K562 (cell line): ENCODE data around the gene CEP95. TPM values are rescaled to one million over a fixed set of nuclear protein-coding genes. Genes with fewer than 3 reads are reported as not detected.

ENCODE experiments used
- DPF2 ChIP-seq: fragments of 450-650 bp; IDR thresholded peaks from 2 replicates; pipeline ENCODE4 v1.6.1; 2016
- E2F1 ChIP-seq: sonication (generic); formaldehyde crosslinking; IDR thresholded peaks from 2 replicates; pipeline ENCODE4 v1.8.1; 2023; ENCODE audit warnings: mild to moderate bottlenecking, missing genetic modification reagents, moderate library complexity
- HDAC1 ChIP-seq, 2 experiments: fragments of 450-650 bp; IDR thresholded peaks; 2 replicates each; pipeline ENCODE4 v1.6.1; 2016 to 2017; ENCODE audit warnings: inconsistent platforms in 1 of 2, mild to moderate bottlenecking in 1 of 2, moderate library complexity in 1 of 2
- ZFP30 ChIP-seq: fragments of 250-450 bp; sonication (Bioruptor Pico); IDR thresholded peaks from 2 replicates; pipeline ENCODE4 v1.8.0; 2022; ENCODE audit warnings: moderate library complexity, mild to moderate bottlenecking, inconsistent platforms, borderline replicate concordance
- ZNF282 ChIP-seq: sonication (generic); formaldehyde crosslinking; IDR thresholded peaks from 2 replicates; pipeline ENCODE4 v1.8.1; 2023; ENCODE audit warnings: missing genetic modification reagents
- ZNF695 ChIP-seq: fragments of 450-650 bp; formaldehyde crosslinking; IDR thresholded peaks from 2 replicates; pipeline ENCODE4 v1.4.0; 2020; ENCODE audit warnings: mild to moderate bottlenecking, moderate library complexity
- polyA plus RNA-seq, 8 experiments: library from polyadenylated mRNA; depleted of rRNA in 4 of 8; stranded (reverse) in 5 of 8; unstranded in 3 of 8; fragments of >200 nt; fragmentation: Nextera tagmentation in 2 of 8; fragmentation: Illumina TruSeq in 1 of 8; extraction: Ambion mirVana in 2 of 8; extraction: Trizol in 1 of 8; gene quantifications; 2 replicates each; pipeline versions ENCODE4 v1.2.1 to v1.2.3, GENCODE V29; 2011 to 2014; ENCODE audit warnings: inconsistent platforms in 1 of 8, missing spikeins in 1 of 8
- total RNA-seq, 7 experiments: library from RNA; depleted of rRNA in 6 of 7; stranded (reverse); fragments of >200 nt in 6 of 7; fragmentation: Illumina TruSeq in 2 of 7; extraction: Trizol in 2 of 7; gene quantifications; 2 replicates each; pipeline versions ENCODE4 v1.2.1 to v1.2.3, GENCODE V29; 2011 to 2021; ENCODE audit warnings: low replicate concordance in 1 of 7
- TF ChIP-seq, protein P1 (sequence below): fragments of 450-650 bp; IDR thresholded peaks from 2 replicates; pipeline ENCODE4 v1.6.1; 2016; ENCODE audit warnings: mild to moderate bottlenecking, moderate library complexity
- TF ChIP-seq, protein P2 (sequence below): fragments of 450-650 bp; formaldehyde crosslinking; IDR thresholded peaks from 2 replicates; pipeline ENCODE4 v1.4.0; 2020; ENCODE audit warnings: mild to moderate bottlenecking, moderate library complexity

Gene CEP95
- total and polyA plus RNA-seq, 9 of the 15 experiments (the other 6 are each of a cell fraction or from before 2014, with no cell fraction given) = 26.7 to 80.7 (median 56.9) TPM

GRCh38 chr17:64496786-64497564 lies 9.8 kb upstream of the CEP95 start, which contains the start of gene POLG2 (continued):
- TF ChIP-seq, protein P1, sequence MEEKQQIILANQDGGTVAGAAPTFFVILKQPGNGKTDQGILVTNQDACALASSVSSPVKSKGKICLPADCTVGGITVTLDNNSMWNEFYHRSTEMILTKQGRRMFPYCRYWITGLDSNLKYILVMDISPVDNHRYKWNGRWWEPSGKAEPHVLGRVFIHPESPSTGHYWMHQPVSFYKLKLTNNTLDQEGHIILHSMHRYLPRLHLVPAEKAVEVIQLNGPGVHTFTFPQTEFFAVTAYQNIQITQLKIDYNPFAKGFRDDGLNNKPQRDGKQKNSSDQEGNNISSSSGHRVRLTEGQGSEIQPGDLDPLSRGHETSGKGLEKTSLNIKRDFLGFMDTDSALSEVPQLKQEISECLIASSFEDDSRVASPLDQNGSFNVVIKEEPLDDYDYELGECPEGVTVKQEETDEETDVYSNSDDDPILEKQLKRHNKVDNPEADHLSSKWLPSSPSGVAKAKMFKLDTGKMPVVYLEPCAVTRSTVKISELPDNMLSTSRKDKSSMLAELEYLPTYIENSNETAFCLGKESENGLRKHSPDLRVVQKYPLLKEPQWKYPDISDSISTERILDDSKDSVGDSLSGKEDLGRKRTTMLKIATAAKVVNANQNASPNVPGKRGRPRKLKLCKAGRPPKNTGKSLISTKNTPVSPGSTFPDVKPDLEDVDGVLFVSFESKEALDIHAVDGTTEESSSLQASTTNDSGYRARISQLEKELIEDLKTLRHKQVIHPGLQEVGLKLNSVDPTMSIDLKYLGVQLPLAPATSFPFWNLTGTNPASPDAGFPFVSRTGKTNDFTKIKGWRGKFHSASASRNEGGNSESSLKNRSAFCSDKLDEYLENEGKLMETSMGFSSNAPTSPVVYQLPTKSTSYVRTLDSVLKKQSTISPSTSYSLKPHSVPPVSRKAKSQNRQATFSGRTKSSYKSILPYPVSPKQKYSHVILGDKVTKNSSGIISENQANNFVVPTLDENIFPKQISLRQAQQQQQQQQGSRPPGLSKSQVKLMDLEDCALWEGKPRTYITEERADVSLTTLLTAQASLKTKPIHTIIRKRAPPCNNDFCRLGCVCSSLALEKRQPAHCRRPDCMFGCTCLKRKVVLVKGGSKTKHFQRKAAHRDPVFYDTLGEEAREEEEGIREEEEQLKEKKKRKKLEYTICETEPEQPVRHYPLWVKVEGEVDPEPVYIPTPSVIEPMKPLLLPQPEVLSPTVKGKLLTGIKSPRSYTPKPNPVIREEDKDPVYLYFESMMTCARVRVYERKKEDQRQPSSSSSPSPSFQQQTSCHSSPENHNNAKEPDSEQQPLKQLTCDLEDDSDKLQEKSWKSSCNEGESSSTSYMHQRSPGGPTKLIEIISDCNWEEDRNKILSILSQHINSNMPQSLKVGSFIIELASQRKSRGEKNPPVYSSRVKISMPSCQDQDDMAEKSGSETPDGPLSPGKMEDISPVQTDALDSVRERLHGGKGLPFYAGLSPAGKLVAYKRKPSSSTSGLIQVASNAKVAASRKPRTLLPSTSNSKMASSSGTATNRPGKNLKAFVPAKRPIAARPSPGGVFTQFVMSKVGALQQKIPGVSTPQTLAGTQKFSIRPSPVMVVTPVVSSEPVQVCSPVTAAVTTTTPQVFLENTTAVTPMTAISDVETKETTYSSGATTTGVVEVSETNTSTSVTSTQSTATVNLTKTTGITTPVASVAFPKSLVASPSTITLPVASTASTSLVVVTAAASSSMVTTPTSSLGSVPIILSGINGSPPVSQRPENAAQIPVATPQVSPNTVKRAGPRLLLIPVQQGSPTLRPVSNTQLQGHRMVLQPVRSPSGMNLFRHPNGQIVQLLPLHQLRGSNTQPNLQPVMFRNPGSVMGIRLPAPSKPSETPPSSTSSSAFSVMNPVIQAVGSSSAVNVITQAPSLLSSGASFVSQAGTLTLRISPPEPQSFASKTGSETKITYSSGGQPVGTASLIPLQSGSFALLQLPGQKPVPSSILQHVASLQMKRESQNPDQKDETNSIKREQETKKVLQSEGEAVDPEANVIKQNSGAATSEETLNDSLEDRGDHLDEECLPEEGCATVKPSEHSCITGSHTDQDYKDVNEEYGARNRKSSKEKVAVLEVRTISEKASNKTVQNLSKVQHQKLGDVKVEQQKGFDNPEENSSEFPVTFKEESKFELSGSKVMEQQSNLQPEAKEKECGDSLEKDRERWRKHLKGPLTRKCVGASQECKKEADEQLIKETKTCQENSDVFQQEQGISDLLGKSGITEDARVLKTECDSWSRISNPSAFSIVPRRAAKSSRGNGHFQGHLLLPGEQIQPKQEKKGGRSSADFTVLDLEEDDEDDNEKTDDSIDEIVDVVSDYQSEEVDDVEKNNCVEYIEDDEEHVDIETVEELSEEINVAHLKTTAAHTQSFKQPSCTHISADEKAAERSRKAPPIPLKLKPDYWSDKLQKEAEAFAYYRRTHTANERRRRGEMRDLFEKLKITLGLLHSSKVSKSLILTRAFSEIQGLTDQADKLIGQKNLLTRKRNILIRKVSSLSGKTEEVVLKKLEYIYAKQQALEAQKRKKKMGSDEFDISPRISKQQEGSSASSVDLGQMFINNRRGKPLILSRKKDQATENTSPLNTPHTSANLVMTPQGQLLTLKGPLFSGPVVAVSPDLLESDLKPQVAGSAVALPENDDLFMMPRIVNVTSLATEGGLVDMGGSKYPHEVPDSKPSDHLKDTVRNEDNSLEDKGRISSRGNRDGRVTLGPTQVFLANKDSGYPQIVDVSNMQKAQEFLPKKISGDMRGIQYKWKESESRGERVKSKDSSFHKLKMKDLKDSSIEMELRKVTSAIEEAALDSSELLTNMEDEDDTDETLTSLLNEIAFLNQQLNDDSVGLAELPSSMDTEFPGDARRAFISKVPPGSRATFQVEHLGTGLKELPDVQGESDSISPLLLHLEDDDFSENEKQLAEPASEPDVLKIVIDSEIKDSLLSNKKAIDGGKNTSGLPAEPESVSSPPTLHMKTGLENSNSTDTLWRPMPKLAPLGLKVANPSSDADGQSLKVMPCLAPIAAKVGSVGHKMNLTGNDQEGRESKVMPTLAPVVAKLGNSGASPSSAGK = peak; percentile 89
- TF ChIP-seq E2F1 (CRISPR knock-in tag) (peak; percentile 72), HDAC1 (IDR thresholded peaks at IDR 0.05) (peak; percentile 47 to 89; a peak in 2 of 4 replicates), DPF2 (peak; percentile 62; the same call in 1 of the 2 replicates), ZNF695 (CRISPR knock-in tag) (0 out of 2 replicates have a peak, but pooled peaks have one; percentile 54), ZNF282 (CRISPR knock-in tag) (no peak), ZFP30 (CRISPR knock-in tag) (no peak)
- TF ChIP-seq, protein P2, sequence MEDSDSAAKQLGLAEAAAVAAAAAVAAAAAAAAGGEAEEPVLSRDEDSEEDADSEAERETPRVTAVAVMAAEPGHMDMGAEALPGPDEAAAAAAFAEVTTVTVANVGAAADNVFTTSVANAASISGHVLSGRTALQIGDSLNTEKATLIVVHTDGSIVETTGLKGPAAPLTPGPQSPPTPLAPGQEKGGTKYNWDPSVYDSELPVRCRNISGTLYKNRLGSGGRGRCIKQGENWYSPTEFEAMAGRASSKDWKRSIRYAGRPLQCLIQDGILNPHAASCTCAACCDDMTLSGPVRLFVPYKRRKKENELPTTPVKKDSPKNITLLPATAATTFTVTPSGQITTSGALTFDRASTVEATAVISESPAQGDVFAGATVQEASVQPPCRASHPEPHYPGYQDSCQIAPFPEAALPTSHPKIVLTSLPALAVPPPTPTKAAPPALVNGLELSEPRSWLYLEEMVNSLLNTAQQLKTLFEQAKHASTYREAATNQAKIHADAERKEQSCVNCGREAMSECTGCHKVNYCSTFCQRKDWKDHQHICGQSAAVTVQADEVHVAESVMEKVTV = peak; percentile 77
